ENCODE data around the gene LRP11.
"Not testable (repeated sequence)": the region's sequence is repeated elsewhere in the genome, so short reads cannot be mapped to it uniquely, and the experiment has no call there.

Gene LRP11

GRCh38 chr6:149863698-149864577 is at the start of gene LRP11:
Gene LRP11 (minus strand): TSS chr6:149864359. CDS start chr6:149864020, 339 bp downstream.
- no peak for TF ChIP-seq CTCF (conservative IDR thresholded peaks at IDR 0.05; ENCODE audit: low read depth, low read length)
- no peaks in the 10 kb centered on the region for H3K27me3 ChIP-seq (ENCODE audit: insufficient read depth, low read depth)

GRCh38 chr6:149913540-149914240 is 49.5 kb upstream of the LRP11 start:
- H3K27me3 ChIP-seq (ENCODE audit: insufficient read depth, low read depth): peaks cover 50% of the 10 kb centered on the region
- H3K4me1 ChIP-seq (ENCODE audit: low read depth, poor library complexity, severe bottlenecking): no peaks in the 10 kb centered on the region
- H3K79me2 ChIP-seq (ENCODE audit: insufficient read depth, low read depth): no peaks in the 10 kb centered on the region
- H2AFZ ChIP-seq (ENCODE audit: low read depth): no peak overlapping the region
- H3K4me2 ChIP-seq: no peak overlapping the region
- no peak for TF ChIP-seq CTCF (conservative IDR thresholded peaks at IDR 0.05; ENCODE audit: low read depth, low read length)
- no peaks in the 10 kb centered on the region for H3K36me3 ChIP-seq (ENCODE audit: insufficient read depth)
- H4K20me1 ChIP-seq (ENCODE audit: insufficient read depth): no peaks in the 10 kb centered on the region
- H3K4me3 ChIP-seq (IDR thresholded peaks at IDR 0.05; ENCODE audit: insufficient read depth, low read depth, low read length): no peak overlapping the region
- H3K9ac ChIP-seq: no peak overlapping the region
- no peak overlapping the region for H3K27ac ChIP-seq

More at GRCh38 chr6:149863698-149864577, at the start of gene LRP11:
- Histone ChIP-seq H4K20me1 (ENCODE audit: insufficient read depth) (no peaks in the 10 kb centered on the region), H2AFZ (ENCODE audit: low read depth) (peak within 1 kb of the TSS; percentile 97), H3K27ac (peak within 1 kb of the TSS; percentile 32; the same call in 1 of the 2 replicates), H3K9ac (peak within 1 kb of the TSS; percentile 35; the same call in 1 of the 2 replicates), H3K4me1 (ENCODE audit: low read depth, poor library complexity, severe bottlenecking) (peaks cover 7% of the 10 kb centered on the region), H3K4me3 (IDR thresholded peaks at IDR 0.05; ENCODE audit: insufficient read depth, low read depth, low read length) (no peak within 1 kb of the TSS), H3K79me2 (ENCODE audit: insufficient read depth, low read depth) (no peaks in the 10 kb centered on the region), H3K4me2 (peak within 1 kb of the TSS; percentile 84), H3K36me3 (ENCODE audit: insufficient read depth) (no peaks in the 10 kb centered on the region)

- H3K27ac ChIP-seq: no peak overlapping the region
- no peaks in the 10 kb centered on the region for H4K20me1 ChIP-seq (ENCODE audit: insufficient read depth)
- H3K4me2 ChIP-seq: no peak overlapping the region
- H3K79me2 ChIP-seq (ENCODE audit: insufficient read depth, low read depth): no peaks in the 10 kb centered on the region
- no peak overlapping the region for H3K4me3 ChIP-seq (IDR thresholded peaks at IDR 0.05; ENCODE audit: insufficient read depth, low read depth, low read length)
- peaks cover 52% of the 10 kb centered on the region for H3K27me3 ChIP-seq (ENCODE audit: insufficient read depth, low read depth)
- H3K36me3 ChIP-seq (ENCODE audit: insufficient read depth): no peaks in the 10 kb centered on the region
- no peaks in the 10 kb centered on the region for H3K4me1 ChIP-seq (ENCODE audit: low read depth, poor library complexity, severe bottlenecking)
- no peak overlapping the region for H2AFZ ChIP-seq (ENCODE audit: low read depth)
- no peak overlapping the region for H3K9ac ChIP-seq
- TF ChIP-seq CTCF (conservative IDR thresholded peaks at IDR 0.05; ENCODE audit: low read depth, low read length): no peak
Measured at GRCh38 chr6:149913085-149913484, 48.9 kb upstream of the LRP11 start.

GRCh38 chr6:149912680-149913079 is 48.5 kb upstream of the LRP11 start:
- H3K79me2 ChIP-seq (ENCODE audit: insufficient read depth, low read depth); H3K4me1 ChIP-seq (ENCODE audit: low read depth, poor library complexity, severe bottlenecking); H3K4me2 ChIP-seq; H3K27ac ChIP-seq; H4K20me1 ChIP-seq (ENCODE audit: insufficient read depth); H3K36me3 ChIP-seq (ENCODE audit: insufficient read depth); H3K9ac ChIP-seq; H3K4me3 ChIP-seq (IDR thresholded peaks at IDR 0.05; ENCODE audit: insufficient read depth, low read depth, low read length); H2AFZ ChIP-seq (ENCODE audit: low read depth): not testable (repeated sequence)
- H3K27me3 ChIP-seq (ENCODE audit: insufficient read depth, low read depth): peaks cover 56% of the 10 kb centered on the region

Measured in KMS-11 (cell line).